Chondrocyte (in vitro differentiated cells): Measurements from ENCODE around the gene NTSR1. TPM values are rescaled to one million over a fixed set of nuclear protein-coding genes. Genes with fewer than 3 reads are reported as not detected.

ENCODE experiments used
- DNase-seq: peaks from one replicate; pipeline ENCODE4 v3.0.0; 2021; ENCODE audit warnings: mixed read lengths, low spot score
- H3K27ac Mint-ChIP-seq: one replicate; pipeline ENCODE4 v1.8.0; 2021; ENCODE audit warnings: mild to moderate bottlenecking, moderate library complexity, mixed read lengths; ENCODE audit not compliant: unreplicated experiment
- H3K27me3 Mint-ChIP-seq: 2 replicates; pipeline ENCODE4 v1.8.0; 2021; ENCODE audit warnings: low read depth, mixed read lengths
- H3K36me3 Mint-ChIP-seq: 2 replicates; pipeline ENCODE4 v1.8.0; 2021; ENCODE audit warnings: low read depth, mixed read lengths
- H3K4me1 Mint-ChIP-seq: 2 replicates; pipeline ENCODE4 v1.8.0; 2021; ENCODE audit warnings: low read depth, mild to moderate bottlenecking, mixed read lengths
- H3K4me3 Mint-ChIP-seq: one replicate; pipeline ENCODE4 v1.8.0; 2021; ENCODE audit warnings: mild to moderate bottlenecking, moderate library complexity, mixed read lengths; ENCODE audit not compliant: unreplicated experiment
- H3K9me3 Mint-ChIP-seq: 2 replicates; pipeline ENCODE4 v1.8.0; 2021; ENCODE audit warnings: low read depth, mixed read lengths
- CTCF ChIP-seq: fragments of 200-600 bp; sonication (generic); IDR thresholded peaks from 2 replicates; pipeline ENCODE4 v1.5.0; 2021; ENCODE audit warnings: antibody characterized with exemption, mild to moderate bottlenecking, moderate library complexity
- total RNA-seq: library from RNA; stranded (reverse); gene quantifications from 3 replicates; pipeline ENCODE4 v1.2.1, GENCODE V29; 2021

Gene NTSR1
- total RNA-seq, 1 donor from 2014 or later = not detected

GRCh38 chr20:62774762-62775161 lies 66.1 kb downstream of the NTSR1 start:
- Mint-ChIP-seq H3K27ac (no peak overlapping the region), H3K4me1 (peaks cover 8% of the 10 kb centered on the region), H3K9me3 (no peaks in the 10 kb centered on the region), H3K36me3 (no peaks in the 10 kb centered on the region), H3K4me3 (no peak overlapping the region), H3K27me3 (peaks cover 26% of the 10 kb centered on the region)
- no peak for TF ChIP-seq CTCF
- no peak for DNase-seq

- no peak for TF ChIP-seq CTCF
- H3K4me1 Mint-ChIP-seq = peaks cover 8% of the 10 kb centered on the region
- H3K4me3 Mint-ChIP-seq = no peak overlapping the region
- H3K27ac Mint-ChIP-seq = no peak overlapping the region
- DNase-seq = no peak
- peaks cover 26% of the 10 kb centered on the region for H3K27me3 Mint-ChIP-seq
- H3K9me3 Mint-ChIP-seq = no peaks in the 10 kb centered on the region
- no peaks in the 10 kb centered on the region for H3K36me3 Mint-ChIP-seq
Measured at GRCh38 chr20:62775206-62775605, 66.6 kb downstream of the NTSR1 start.

GRCh38 chr20:62776035-62776691 lies 67.5 kb downstream of the NTSR1 start:
- no peak overlapping the region for H3K27ac Mint-ChIP-seq
- TF ChIP-seq CTCF = no peak
- peaks cover 28% of the 10 kb centered on the region for H3K27me3 Mint-ChIP-seq
- H3K4me3 Mint-ChIP-seq = no peak overlapping the region
- no peak for DNase-seq
- H3K36me3 Mint-ChIP-seq = no peaks in the 10 kb centered on the region
- H3K9me3 Mint-ChIP-seq = no peaks in the 10 kb centered on the region
- peaks cover 8% of the 10 kb centered on the region for H3K4me1 Mint-ChIP-seq

- no peak overlapping the region for H3K4me3 Mint-ChIP-seq
Measured at GRCh38 chr20:62776692-62777527, 68.3 kb downstream of the NTSR1 start.

More at GRCh38 chr20:62776692-62777527, 68.3 kb downstream of the NTSR1 start:
- no peak overlapping the region for H3K27ac Mint-ChIP-seq
- no peak for DNase-seq
- peaks cover 28% of the 10 kb centered on the region for H3K27me3 Mint-ChIP-seq
- TF ChIP-seq CTCF = no peak
- no peaks in the 10 kb centered on the region for H3K9me3 Mint-ChIP-seq
- H3K4me1 Mint-ChIP-seq = peaks cover 8% of the 10 kb centered on the region
- H3K36me3 Mint-ChIP-seq = no peaks in the 10 kb centered on the region
